ENCODE measurements around the gene MT1A. TPM values are rescaled to one million over a fixed set of nuclear protein-coding genes. Genes with fewer than 3 reads are reported as not detected.
A peak's percentile ranks its signal among the peaks of the same experiment; 100 is the strongest.

MT1A gene
- total and polyA plus RNA-seq, 2 of the 8 experiments (the other 6 are each of a cell fraction or from before 2014, with no cell fraction given): not detected

DNA sequence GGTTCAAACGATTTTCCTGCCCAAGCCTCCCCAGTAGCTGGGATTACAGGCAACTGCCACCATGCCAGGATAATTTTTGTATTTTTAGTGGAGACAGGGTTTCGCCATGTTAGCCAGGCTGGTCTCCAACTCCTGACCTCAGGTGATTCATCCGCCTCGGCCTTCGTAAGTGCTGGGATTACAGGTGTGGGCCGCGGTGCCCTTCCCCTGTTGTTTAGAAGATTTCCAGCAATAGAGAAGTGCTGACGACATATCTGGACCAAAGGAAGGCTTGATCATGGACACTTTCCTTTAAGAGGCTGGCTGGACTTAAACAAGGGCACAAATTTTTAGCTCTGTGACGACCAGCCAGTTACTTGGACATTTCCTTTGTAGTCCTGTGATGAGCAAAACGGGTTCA lies 7.3 kb upstream of the MT1A start:
- ChIA-PET POLR2A (ENCODE audit: partially characterized antibody) (interaction anchor here (1.1 to 1.8 kb wide), 4 partner anchors 9 to 55 kb away, joined by 3 read pairs; no protein-coding TSS in a partner anchor), CTCF (ENCODE audit: partially characterized antibody) (interaction anchor here (0.6 to 3.1 kb wide), 6 partner anchors 9 to 70 kb away, joined by 3 to 12 read pairs (median 7); no protein-coding TSS in a partner anchor)
- no peak overlapping the region; a peak in 1 of 4 replicates for H3K4me2 ChIP-seq (ENCODE audit: insufficient read depth in 1 of 2, low read depth in 2 of 2, low read length in 2 of 2)

More for the DNA sequence above, 7.3 kb upstream of the MT1A start:
- 35% methylated on average over 10 of the region's 10 CpGs; no CpG with 5 or more reads in 1 of the 2 experiments for WGBS, 2 experiments (ENCODE audit: extremely low coverage in 1 of 2, insufficient coverage in 1 of 2, insufficient read length in 1 of 2, insufficient replicate concordance in 2 of 2, low coverage in 1 of 2, low lambda C conversion rate in 2 of 2, missing lambda C conversion rate in 1 of 2)
- H2AFZ ChIP-seq (ENCODE audit: low read length): no peak overlapping the region
- peak; percentile 67 for TF ChIP-seq RNF2 (IDR thresholded peaks at IDR 0.05; ENCODE audit: borderline replicate concordance, low read depth, low read length, missing control alignments, poor library complexity, severe bottlenecking)
- TF ChIP-seq CEBPB (IDR thresholded peaks at IDR 0.05; ENCODE audit: low read depth, low read length): no peak
- no peak for TF ChIP-seq NRF1 (IDR thresholded peaks at IDR 0.05; ENCODE audit: low read depth, low read length)
- peaks cover 11 to 24% of the 10 kb centered on the region in 2 experiments for H4K20me1 ChIP-seq (replicated peaks in 1 of 2; ENCODE audit: control insufficient read depth in 1 of 2, insufficient read depth in 2 of 2, low read length in 2 of 2)
- FAIRE-seq: no peak
- no peak overlapping the region for H2BK120ac ChIP-seq (replicated peaks; ENCODE audit: low read depth, low read length)
- H3K4me3 ChIP-seq (ENCODE audit: extremely low read depth in 1 of 4, insufficient read depth in 2 of 4, low read depth in 3 of 4, low read length in 4 of 4): no peak overlapping the region
- H3K18ac ChIP-seq (ENCODE audit: extremely low read depth, low read length): no peak overlapping the region
- no peaks in the 10 kb centered on the region for H3K9me3 ChIP-seq (ENCODE audit: insufficient read depth in 2 of 2, low read depth in 1 of 2, low read length in 1 of 2)
- H2BK15ac ChIP-seq (ENCODE audit: low read length): no peak overlapping the region
- no peak overlapping the region for H2AK5ac ChIP-seq (ENCODE audit: low read depth, low read length)
- no peak overlapping the region for H3K14ac ChIP-seq (ENCODE audit: insufficient read length)
- no peak overlapping the region for H2BK20ac ChIP-seq (ENCODE audit: low read length)
- no peak for DNase-seq (ENCODE audit: low read depth in 1 of 2, low spot score in 2 of 2)
- peaks cover 4% of the 10 kb centered on the region; the same call in 1 of the 2 replicates for H3K23me2 ChIP-seq (ENCODE audit: low read depth, low read length)
- peaks cover 0 to 16% (median 7%) of the 10 kb centered on the region in 4 experiments; a peak in 6 of 7 replicates for H3K4me1 ChIP-seq (replicated peaks in 1 of 4; ENCODE audit: control insufficient read depth in 3 of 4, insufficient read depth in 4 of 4, low read length in 3 of 4)
- H3K27me3 ChIP-seq (replicated peaks in 1 of 4; ENCODE audit: control insufficient read depth in 3 of 4, extremely low read depth in 1 of 4, insufficient read depth in 3 of 4, low read length in 3 of 4): peaks cover 88 to 98% (median 96%) of the 10 kb centered on the region in 4 experiments
- H3K9ac ChIP-seq (replicated peaks in 1 of 4; ENCODE audit: extremely low read depth in 1 of 4, low read depth in 3 of 4, low read length in 3 of 4): no peak overlapping the region
- H4K5ac ChIP-seq (ENCODE audit: insufficient read length, low read depth, low read length): no peak overlapping the region
- H3K27ac ChIP-seq (ENCODE audit: low read depth, low read length): no peak overlapping the region
- H3K36me3 ChIP-seq (ENCODE audit: control insufficient read depth in 2 of 4, insufficient read depth in 4 of 4, low read length in 3 of 4): no peaks in the 10 kb centered on the region; a peak in 1 of 8 replicates
- H2BK12ac ChIP-seq (ENCODE audit: low read depth, low read length): no peak overlapping the region
- no peak overlapping the region for H2BK5ac ChIP-seq (ENCODE audit: low read depth, low read length)
- no peak overlapping the region for H3K4ac ChIP-seq (replicated peaks; ENCODE audit: insufficient read length, low read depth, low read length)
- no peaks in the 10 kb centered on the region for H3K79me2 ChIP-seq (ENCODE audit: control insufficient read depth in 1 of 2, insufficient read depth in 2 of 2, low read length in 2 of 2)
- no peak overlapping the region for H3K23ac ChIP-seq (ENCODE audit: insufficient read length)
- H3K79me1 ChIP-seq (ENCODE audit: low read depth, low read length): no peaks in the 10 kb centered on the region
- H4K8ac ChIP-seq (ENCODE audit: extremely low read depth, insufficient read depth, low read length): no peak overlapping the region
- no peak overlapping the region for H3K56ac ChIP-seq (replicated peaks; ENCODE audit: insufficient read length, low read depth, low read length)
- no peak overlapping the region for H4K91ac ChIP-seq (replicated peaks; ENCODE audit: insufficient read length, low read length)

All from H1 (cell line).